HL-60/S4 treated with phorbol 12-myristate 13-acetate at 8.2 ng/mL for 4 days and 3 days (cell line): Measurements from ENCODE around the gene TNRC6C.

Source experiments
- in situ Hi-C: fragments of 300-500 bp; cut with MboI; formaldehyde crosslinking; loops from 2 replicates; pipeline ENCODE4 v1.15.0; 2022; ENCODE audit warnings: low sequenced_read_pairs

Gene TNRC6C

DNA sequence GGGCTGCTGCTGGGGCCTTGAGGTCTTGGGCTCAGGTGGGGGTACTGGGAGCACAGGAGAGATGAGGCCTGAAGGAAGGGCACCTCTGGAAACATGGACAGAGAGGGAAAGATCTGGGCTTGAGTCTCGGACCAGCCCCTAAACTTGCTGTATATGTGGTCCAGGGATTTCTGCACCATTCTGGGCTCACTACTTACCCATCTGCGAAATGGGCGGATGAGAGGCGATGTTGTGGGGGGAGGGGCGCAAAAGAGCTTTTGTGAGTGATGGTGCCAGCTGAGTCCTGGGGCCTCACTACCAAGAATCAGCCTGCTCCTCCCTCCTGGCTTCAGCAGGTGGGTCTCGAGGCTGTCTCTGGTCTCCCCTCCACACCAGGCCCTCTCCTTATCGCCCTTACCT, 188.0 kb downstream of the TNRC6C start:
- in situ Hi-C loops = no loop called here

DNA sequence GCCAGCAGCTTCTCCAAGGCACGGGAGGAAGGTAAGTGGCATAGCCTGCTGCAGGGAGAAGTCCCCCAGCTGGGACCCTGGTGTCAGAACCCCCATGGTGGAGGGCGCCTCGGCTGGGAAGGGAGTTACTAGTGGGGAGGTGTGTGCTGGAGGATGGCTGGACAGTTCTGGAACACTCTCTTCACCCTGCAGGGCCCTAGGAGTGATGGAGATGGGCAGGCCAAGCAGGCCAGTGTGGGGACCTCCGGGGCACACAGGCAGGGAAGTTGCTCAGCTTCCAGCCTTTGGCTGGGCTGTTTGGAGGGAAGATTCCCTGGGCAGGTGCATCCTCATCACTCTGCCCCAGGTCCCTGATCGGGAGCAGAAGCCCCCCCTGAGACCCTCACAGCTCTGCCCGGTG, 188.4 kb downstream of the TNRC6C start:
- in situ Hi-C loops = no loop called here

DNA sequence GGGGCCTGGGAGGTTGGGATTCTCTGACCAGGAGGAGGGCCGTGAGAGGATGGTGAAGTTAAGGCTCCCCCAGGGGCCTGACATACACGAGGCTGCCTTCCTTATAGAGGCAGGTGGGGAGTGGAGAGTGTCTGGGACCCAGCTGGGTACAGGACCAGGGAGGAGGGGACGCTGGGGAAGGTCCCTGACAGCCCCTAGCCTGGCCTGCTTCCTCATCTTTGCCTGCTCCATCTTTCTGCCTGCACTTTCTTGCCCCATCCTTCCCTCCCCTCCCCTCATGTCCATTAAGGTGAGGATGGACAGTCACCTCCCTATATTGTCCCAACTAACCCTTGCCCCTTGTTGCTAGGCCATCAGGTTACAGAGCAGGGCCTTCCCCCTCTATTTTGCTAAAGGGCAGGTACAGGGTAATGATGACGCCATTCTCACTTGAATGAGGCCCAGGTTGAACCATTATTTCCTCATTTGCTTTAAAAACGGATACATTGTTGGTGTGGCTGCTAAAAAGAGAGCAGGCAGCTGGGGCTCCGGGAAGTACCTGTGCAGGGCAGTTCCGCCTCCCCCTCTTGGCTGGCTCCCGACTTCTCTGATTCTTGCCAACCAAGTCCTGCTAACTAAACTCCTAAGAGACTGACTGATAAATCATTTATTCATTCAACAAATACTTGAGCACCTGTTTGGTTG, 189.0 kb downstream of the TNRC6C start:
- in situ Hi-C loops = no loop called here

DNA sequence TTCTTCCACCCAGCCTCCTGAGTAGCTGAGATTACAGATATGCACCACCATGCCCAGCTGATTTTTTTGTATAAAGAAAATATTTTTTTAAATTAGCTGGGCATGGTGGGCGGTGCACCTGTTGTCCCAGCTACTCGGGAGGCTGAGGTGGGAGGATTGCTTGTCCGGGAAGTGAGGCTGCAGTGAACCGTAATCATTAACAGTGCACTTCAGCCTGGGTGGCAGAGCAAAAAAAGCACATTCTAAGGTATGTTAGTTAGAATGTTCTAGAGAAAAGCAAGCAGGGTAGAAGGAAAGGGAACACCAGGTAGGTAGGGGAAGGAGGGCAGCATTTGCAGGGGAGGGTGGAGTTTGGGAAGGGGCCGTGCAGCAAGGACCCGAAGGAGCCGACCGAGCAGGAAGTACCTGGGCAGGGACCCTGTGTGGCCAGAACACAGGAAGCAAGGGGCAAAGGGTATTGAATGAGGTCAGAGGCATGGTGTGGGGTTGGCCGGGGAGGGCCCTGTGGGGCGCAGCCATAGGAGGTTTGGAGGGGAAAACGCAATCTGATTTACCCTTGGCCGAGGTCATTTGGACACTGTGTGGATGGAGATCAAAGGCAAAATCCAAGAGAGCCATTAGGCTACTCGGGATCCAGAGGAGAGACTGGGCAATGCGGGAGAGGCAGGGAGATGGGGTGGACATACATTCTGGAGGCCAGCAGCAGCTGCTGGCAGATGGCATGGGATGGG, 189.9 kb downstream of the TNRC6C start:
- in situ Hi-C loops = no loop called here

- in situ Hi-C loops = no loop called here
Observed at GRCh38 chr17:78151514-78152008, 193.1 kb downstream of the TNRC6C start.

DNA sequence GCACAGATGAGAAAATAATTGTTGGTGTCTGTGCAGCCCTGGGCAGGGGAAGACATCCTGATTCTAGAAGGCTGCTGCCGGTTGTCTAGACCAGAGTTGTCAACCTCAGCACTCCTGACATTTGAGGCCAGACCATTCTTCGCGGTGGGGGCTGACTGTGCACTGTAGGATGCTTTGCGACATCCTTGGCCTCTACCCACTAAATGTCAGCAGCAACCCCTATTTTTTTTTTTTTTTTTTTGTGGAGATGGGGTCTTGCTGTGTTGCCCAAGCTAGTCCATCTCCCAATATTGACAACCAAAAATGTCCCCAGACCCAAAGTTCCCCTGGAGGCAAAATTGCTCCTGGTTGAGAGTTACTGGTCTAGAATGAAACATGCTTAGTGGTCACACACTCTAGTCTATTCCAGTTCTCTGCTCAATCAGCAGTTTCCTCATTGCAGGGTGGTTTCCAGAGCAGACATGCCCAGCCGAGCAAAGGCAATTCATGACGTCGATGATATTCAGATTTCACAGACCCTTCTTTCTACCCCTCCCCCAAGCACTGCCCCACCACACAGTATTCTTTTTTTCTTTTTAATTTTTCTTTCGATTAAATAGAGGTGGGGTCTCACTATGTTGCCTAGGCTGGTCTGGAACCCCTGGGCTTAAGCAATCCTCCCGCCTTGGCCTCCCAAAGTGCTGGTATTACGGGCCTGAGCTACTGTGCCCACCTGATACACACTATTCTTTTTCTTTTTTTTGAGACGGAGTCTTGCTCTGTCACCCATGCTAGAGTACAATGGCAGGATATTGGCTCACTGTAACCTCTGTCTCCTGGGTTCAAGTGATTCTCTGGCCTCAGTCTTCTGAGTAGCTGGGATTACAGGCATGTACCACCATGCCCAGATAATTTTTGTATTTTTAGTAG, 196.7 kb downstream of the TNRC6C start:
- in situ Hi-C loops = no loop called here
